WTC11 (cell line): ENCODE data around the gene TMEM175. TPM values are rescaled to one million over a fixed set of nuclear protein-coding genes. Genes with fewer than 3 reads are reported as not detected.

Source experiments
- ATAC-seq: fragments of 200-7000 bp; cut with Tn5 transposase; 2 replicates; pipeline ENCODE4 v1.10.0; 2021; ENCODE audit warnings: mild to moderate bottlenecking, moderate library complexity
- CTCF ChIA-PET: fragments of 300-600 bp; sonication (Branson Sonifier 250); formaldehyde crosslinking; loops from one replicate; lab custom pipeline; 2021; ENCODE audit warnings: antibody characterized with exemption; lab: Charles Lee
- POLR2A ChIA-PET: fragments of 350-600 bp; sonication (Branson Sonifier 250); formaldehyde crosslinking; loops from one replicate; lab custom pipeline; 2021; ENCODE audit warnings: antibody characterized with exemption; lab: Charles Lee
- DNase-seq: peaks from one replicate; pipeline ENCODE4 v3.0.0; 2021; ENCODE audit warnings: low spot score
- H3K27ac Mint-ChIP-seq: 2 replicates; pipeline ENCODE4 v1.8.0; 2021; ENCODE audit warnings: mixed read lengths
- H3K27me3 Mint-ChIP-seq: 2 replicates; pipeline ENCODE4 v1.8.0; 2021; ENCODE audit warnings: low read depth, mild to moderate bottlenecking, moderate library complexity, mixed read lengths
- H3K36me3 Mint-ChIP-seq: 2 replicates; pipeline ENCODE4 v1.8.0; 2021; ENCODE audit warnings: mixed read lengths
- H3K4me1 Mint-ChIP-seq: 2 replicates; pipeline ENCODE4 v1.8.0; 2022; ENCODE audit warnings: mixed read lengths
- H3K4me3 Mint-ChIP-seq: 2 replicates; pipeline ENCODE4 v1.8.0; 2021; ENCODE audit warnings: mild to moderate bottlenecking, moderate library complexity, mixed read lengths
- H3K9me3 Mint-ChIP-seq: 2 replicates; pipeline ENCODE4 v1.8.0; 2021; ENCODE audit warnings: mixed read lengths
- ATF1 ChIP-seq: sonication (generic); formaldehyde crosslinking; IDR thresholded peaks from 2 replicates; pipeline ENCODE4 v1.8.1; 2023; ENCODE audit warnings: mild to moderate bottlenecking, moderate library complexity, missing genetic modification reagents
- CBFB ChIP-seq: sonication (generic); formaldehyde crosslinking; IDR thresholded peaks from 2 replicates; pipeline ENCODE4 v1.8.1; 2022; ENCODE audit warnings: mild to moderate bottlenecking, low read depth, missing genetic modification reagents
- FOXP1 ChIP-seq: sonication (generic); formaldehyde crosslinking; IDR thresholded peaks from 2 replicates; pipeline ENCODE4 v1.8.0; 2022; ENCODE audit warnings: missing genetic modification reagents, mild to moderate bottlenecking, moderate library complexity, borderline replicate concordance
- FOXP4 ChIP-seq: sonication (generic); formaldehyde crosslinking; IDR thresholded peaks from 2 replicates; pipeline ENCODE4 v1.8.0; 2022; ENCODE audit warnings: mild to moderate bottlenecking, missing genetic modification reagents
- JAZF1 ChIP-seq: fragments of 250-450 bp; sonication (Bioruptor Pico); IDR thresholded peaks from 2 replicates; pipeline ENCODE4 v1.9.0; 2021; ENCODE audit warnings: moderate library complexity, mild to moderate bottlenecking, inconsistent platforms
- KAT7 ChIP-seq: sonication (generic); formaldehyde crosslinking; IDR thresholded peaks from 2 replicates; pipeline ENCODE4 v1.8.1; 2023; ENCODE audit warnings: missing genetic modification reagents, mild to moderate bottlenecking, borderline replicate concordance
- MLX ChIP-seq: sonication (generic); formaldehyde crosslinking; IDR thresholded peaks from 2 replicates; pipeline ENCODE4 v1.8.1; 2023; ENCODE audit warnings: mild to moderate bottlenecking, missing genetic modification reagents, moderate library complexity
- MXD4 ChIP-seq: fragments of 250-450 bp; sonication (Bioruptor Pico); IDR thresholded peaks from 2 replicates; pipeline ENCODE4 v1.8.0; 2021; ENCODE audit warnings: mild to moderate bottlenecking, moderate library complexity, borderline replicate concordance
- NR3C1 ChIP-seq: sonication (generic); formaldehyde crosslinking; conservative IDR thresholded peaks from 2 replicates; pipeline ENCODE4 v1.8.1; 2023; ENCODE audit warnings: low read depth, mild to moderate bottlenecking, missing genetic modification reagents
- PRRX2 ChIP-seq: fragments of 250-450 bp; sonication (Bioruptor Pico); IDR thresholded peaks from 2 replicates; pipeline ENCODE4 v1.8.0; 2021; ENCODE audit warnings: mild to moderate bottlenecking
- SP1 ChIP-seq: sonication (generic); formaldehyde crosslinking; conservative IDR thresholded peaks from 2 replicates; pipeline ENCODE4 v1.8.1; 2022; ENCODE audit warnings: missing genetic modification reagents
- STAT6 ChIP-seq: sonication (generic); formaldehyde crosslinking; conservative IDR thresholded peaks from 2 replicates; pipeline ENCODE4 v1.8.1; 2023; ENCODE audit warnings: mild to moderate bottlenecking, low read depth, missing genetic modification reagents, moderate library complexity
- TEAD4 ChIP-seq: sonication (generic); formaldehyde crosslinking; IDR thresholded peaks from 2 replicates; pipeline ENCODE4 v1.8.0; 2022; ENCODE audit warnings: mild to moderate bottlenecking, missing genetic modification reagents
- TP53 ChIP-seq: sonication (generic); formaldehyde crosslinking; IDR thresholded peaks from 2 replicates; pipeline ENCODE4 v1.8.1; 2023; ENCODE audit warnings: mild to moderate bottlenecking, missing genetic modification reagents
- ZNF138 ChIP-seq: sonication (generic); formaldehyde crosslinking; conservative IDR thresholded peaks from 2 replicates; pipeline ENCODE4 v1.8.1; 2022; ENCODE audit warnings: mild to moderate bottlenecking, moderate library complexity, missing genetic modification reagents
- ZNF281 ChIP-seq: sonication (generic); formaldehyde crosslinking; IDR thresholded peaks from 2 replicates; pipeline ENCODE4 v1.8.0; 2023; ENCODE audit warnings: mild to moderate bottlenecking, missing genetic modification reagents
- ZNF416 ChIP-seq: fragments of 250-450 bp; sonication (Bioruptor Pico); IDR thresholded peaks from 2 replicates; pipeline ENCODE4 v1.9.0; 2021; ENCODE audit warnings: mild to moderate bottlenecking, inconsistent platforms
- total RNA-seq: library from RNA; stranded (reverse); gene quantifications from 3 replicates; pipeline ENCODE4 v1.2.3, GENCODE V29; 2021

TMEM175 gene
- total RNA-seq, 1 experiment from 2014 or later, result 9.2 TPM

GRCh38 chr4:965048-965765, 32.9 kb downstream of the TMEM175 start:
- H3K36me3 Mint-ChIP-seq, result no peaks in the 10 kb centered on the region
- ATAC-seq, result no peak
- H3K4me3 Mint-ChIP-seq, result no peak overlapping the region
- H3K9me3 Mint-ChIP-seq, result no peaks in the 10 kb centered on the region
- no peak for TF ChIP-seq NR3C1 (CRISPR knock-in tag)
- TF ChIP-seq ZNF416 (CRISPR knock-in tag), result no peak
- no peak for TF ChIP-seq ATF1 (CRISPR knock-in tag)
- no peak for TF ChIP-seq CBFB
- TF ChIP-seq ZNF281, result no peak
- no peak for TF ChIP-seq KAT7 (CRISPR knock-in tag)
- no peak for TF ChIP-seq PRRX2 (CRISPR knock-in tag)
- no peak overlapping the region for H3K27ac Mint-ChIP-seq
- CTCF ChIA-PET, result no interaction called here
- peaks cover 13% of the 10 kb centered on the region for H3K27me3 Mint-ChIP-seq
- no peaks in the 10 kb centered on the region for H3K4me1 Mint-ChIP-seq
- no peak for DNase-seq
- POLR2A ChIA-PET, result no interaction called here

- Mint-ChIP-seq H3K4me1 (no peaks in the 10 kb centered on the region), H3K9me3 (no peaks in the 10 kb centered on the region), H3K4me3 (no peak overlapping the region), H3K27ac (no peak overlapping the region), H3K27me3 (peaks cover 13% of the 10 kb centered on the region), H3K36me3 (no peaks in the 10 kb centered on the region)
- POLR2A ChIA-PET, result no interaction called here
- TF ChIP-seq MXD4 (CRISPR knock-in tag) (no peak), MLX (no peak), STAT6 (CRISPR knock-in tag) (no peak), FOXP4 (CRISPR knock-in tag) (no peak), FOXP1 (CRISPR knock-in tag) (no peak), TP53 (CRISPR knock-in tag) (no peak), TEAD4 (CRISPR knock-in tag) (no peak), JAZF1 (no peak), ZNF138 (CRISPR knock-in tag) (no peak), SP1 (no peak)
- ATAC-seq, result no peak
- DNase-seq, result no peak
- CTCF ChIA-PET, result interaction anchor here (1.3 kb wide), 1 partner anchor 39 kb away, joined by 4 read pairs; no protein-coding TSS in a partner anchor
Observed at GRCh38 chr4:965766-966134, 33.5 kb downstream of the TMEM175 start.
